ENCODE measurements around the gene PCNX2. TPM values are rescaled to one million over a fixed set of nuclear protein-coding genes. Genes with fewer than 3 reads are reported as not detected.

Gene PCNX2
- total and polyA plus RNA-seq, 2 of the 13 experiments (the other 11 are each of a cell fraction or from before 2014, with no cell fraction given) = 0.11 to 0.42 TPM

- TF ChIP-seq ZNF205 (CRISPR knock-in tag; IDR thresholded peaks at IDR 0.05) = no peak
- TF ChIP-seq ZNF577 (CRISPR knock-in tag; IDR thresholded peaks at IDR 0.05; ENCODE audit: borderline replicate concordance, low read depth) = no peak
- TF ChIP-seq, protein P1, sequence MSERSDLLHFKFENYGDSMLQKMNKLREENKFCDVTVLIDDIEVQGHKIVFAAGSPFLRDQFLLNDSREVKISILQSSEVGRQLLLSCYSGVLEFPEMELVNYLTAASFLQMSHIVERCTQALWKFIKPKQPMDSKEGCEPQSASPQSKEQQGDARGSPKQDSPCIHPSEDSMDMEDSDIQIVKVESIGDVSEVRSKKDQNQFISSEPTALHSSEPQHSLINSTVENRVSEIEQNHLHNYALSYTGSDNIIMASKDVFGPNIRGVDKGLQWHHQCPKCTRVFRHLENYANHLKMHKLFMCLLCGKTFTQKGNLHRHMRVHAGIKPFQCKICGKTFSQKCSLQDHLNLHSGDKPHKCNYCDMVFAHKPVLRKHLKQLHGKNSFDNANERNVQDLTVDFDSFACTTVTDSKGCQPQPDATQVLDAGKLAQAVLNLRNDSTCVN (CRISPR knock-in tag; IDR thresholded peaks at IDR 0.05; ENCODE audit: borderline replicate concordance) = no peak
- TF ChIP-seq MIER3 (CRISPR knock-in tag; IDR thresholded peaks at IDR 0.05; ENCODE audit: borderline replicate concordance) = no peak
Observed at GRCh38 chr1:232979558-232979957, 316.0 kb downstream of the PCNX2 start (continued).

DNA sequence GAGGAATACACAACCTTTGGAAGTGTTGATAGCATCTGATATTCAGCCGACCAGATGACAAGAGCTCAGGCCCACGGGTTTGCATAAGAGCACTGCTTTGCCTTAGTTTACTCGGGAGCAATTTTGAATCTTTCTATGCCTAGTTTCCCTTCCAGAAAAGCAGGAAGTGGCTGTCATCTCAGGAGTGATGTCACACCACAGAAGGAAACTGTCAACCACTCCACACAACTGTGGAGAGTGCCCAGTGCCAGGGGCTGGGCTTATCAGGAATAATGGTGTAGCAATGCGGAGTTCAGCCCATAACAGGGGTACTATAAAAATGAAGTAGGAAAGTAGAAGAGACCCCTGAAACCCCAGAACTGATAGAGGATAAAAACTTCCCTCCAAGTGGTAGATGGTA, 316.7 kb downstream of the PCNX2 start:
- H3K4me2 ChIP-seq (ENCODE audit: low read depth, low read length) = no peak overlapping the region
- intact Hi-C loops (cut with micrococcal nuclease; ENCODE audit: unreplicated experiment) (no loop called here), in situ Hi-C loops (cut with HindIII; ENCODE audit: extremely low pct_ligation_motif_present, low pct_unique_long_range_greater_than_20kb) (no loop called here)
- no peak overlapping the region for H3K4me3 ChIP-seq (replicated peaks in 1 of 3; ENCODE audit: insufficient read depth in 1 of 3, low read depth in 2 of 3, low read length in 3 of 3)
- ChIA-PET CTCF (ENCODE audit: low intra/inter-chr PET ratio, low total read pairs) (no interaction called here), POLR2A (no interaction called here)
- no peak overlapping the region for H3K9ac ChIP-seq (ENCODE audit: insufficient read depth, low read depth, low read length)
- H4K20me1 ChIP-seq (ENCODE audit: insufficient read depth, low read length) = no peaks in the 10 kb centered on the region
- H3K79me2 ChIP-seq (ENCODE audit: insufficient read depth, low read length) = no peaks in the 10 kb centered on the region
- H2AFZ ChIP-seq (ENCODE audit: low read length) = no peak overlapping the region
- DNase-seq (ENCODE audit: low spot score) = no peak
- H3K4me1 ChIP-seq (ENCODE audit: insufficient read depth, low read length) = no peaks in the 10 kb centered on the region
- H3K27me3 ChIP-seq (ENCODE audit: control insufficient read depth in 1 of 2, insufficient read depth in 2 of 2, low read length in 2 of 2) = no peaks in the 10 kb centered on the region
- no peak for FAIRE-seq
- H3K36me3 ChIP-seq (replicated peaks in 1 of 2; ENCODE audit: control insufficient read depth in 1 of 2, insufficient read depth in 2 of 2, low read length in 2 of 2) = peaks cover 8 to 28% of the 10 kb centered on the region in 2 experiments; a peak in 3 of 5 replicates
- WGBS (ENCODE audit: low lambda C conversion rate) = 68% methylated on average over 4 of the region's 4 CpGs
- 0 out of 2 replicates have a peak, but pooled peaks cover 2% of the 10 kb centered on the region for H3K9me3 ChIP-seq (ENCODE audit: low read length)
- no peak overlapping the region for H3K27ac ChIP-seq (ENCODE audit: extremely low read length, insufficient read depth, low read length)
- no TSS peak for BruUV-seq (replicated peaks)
- ATAC-seq = no peak
- TF ChIP-seq, protein P2, sequence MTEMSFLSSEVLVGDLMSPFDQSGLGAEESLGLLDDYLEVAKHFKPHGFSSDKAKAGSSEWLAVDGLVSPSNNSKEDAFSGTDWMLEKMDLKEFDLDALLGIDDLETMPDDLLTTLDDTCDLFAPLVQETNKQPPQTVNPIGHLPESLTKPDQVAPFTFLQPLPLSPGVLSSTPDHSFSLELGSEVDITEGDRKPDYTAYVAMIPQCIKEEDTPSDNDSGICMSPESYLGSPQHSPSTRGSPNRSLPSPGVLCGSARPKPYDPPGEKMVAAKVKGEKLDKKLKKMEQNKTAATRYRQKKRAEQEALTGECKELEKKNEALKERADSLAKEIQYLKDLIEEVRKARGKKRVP (CRISPR knock-in tag; IDR thresholded peaks at IDR 0.05) = no peak
- no peak for TF ChIP-seq JARID2 (CRISPR knock-in tag; IDR thresholded peaks at IDR 0.05; ENCODE audit: insufficient replicate concordance)
- no peak for TF ChIP-seq PCBP2 (optimal IDR thresholded peaks at IDR 0.05; ENCODE audit: low read depth, low read length, poor library complexity, severe bottlenecking)
- no peak for TF ChIP-seq MED1 (CRISPR knock-in tag; IDR thresholded peaks at IDR 0.05)
- no peak for TF ChIP-seq CENPT (CRISPR knock-in tag; IDR thresholded peaks at IDR 0.05; ENCODE audit: low read depth)
- TF ChIP-seq, protein P3, sequence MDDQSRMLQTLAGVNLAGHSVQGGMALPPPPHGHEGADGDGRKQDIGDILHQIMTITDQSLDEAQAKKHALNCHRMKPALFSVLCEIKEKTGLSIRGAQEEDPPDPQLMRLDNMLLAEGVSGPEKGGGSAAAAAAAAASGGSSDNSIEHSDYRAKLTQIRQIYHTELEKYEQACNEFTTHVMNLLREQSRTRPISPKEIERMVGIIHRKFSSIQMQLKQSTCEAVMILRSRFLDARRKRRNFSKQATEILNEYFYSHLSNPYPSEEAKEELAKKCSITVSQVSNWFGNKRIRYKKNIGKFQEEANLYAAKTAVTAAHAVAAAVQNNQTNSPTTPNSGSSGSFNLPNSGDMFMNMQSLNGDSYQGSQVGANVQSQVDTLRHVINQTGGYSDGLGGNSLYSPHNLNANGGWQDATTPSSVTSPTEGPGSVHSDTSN (CRISPR knock-in tag; IDR thresholded peaks at IDR 0.05; ENCODE audit: borderline replicate concordance) = no peak
- TF ChIP-seq, protein P4, sequence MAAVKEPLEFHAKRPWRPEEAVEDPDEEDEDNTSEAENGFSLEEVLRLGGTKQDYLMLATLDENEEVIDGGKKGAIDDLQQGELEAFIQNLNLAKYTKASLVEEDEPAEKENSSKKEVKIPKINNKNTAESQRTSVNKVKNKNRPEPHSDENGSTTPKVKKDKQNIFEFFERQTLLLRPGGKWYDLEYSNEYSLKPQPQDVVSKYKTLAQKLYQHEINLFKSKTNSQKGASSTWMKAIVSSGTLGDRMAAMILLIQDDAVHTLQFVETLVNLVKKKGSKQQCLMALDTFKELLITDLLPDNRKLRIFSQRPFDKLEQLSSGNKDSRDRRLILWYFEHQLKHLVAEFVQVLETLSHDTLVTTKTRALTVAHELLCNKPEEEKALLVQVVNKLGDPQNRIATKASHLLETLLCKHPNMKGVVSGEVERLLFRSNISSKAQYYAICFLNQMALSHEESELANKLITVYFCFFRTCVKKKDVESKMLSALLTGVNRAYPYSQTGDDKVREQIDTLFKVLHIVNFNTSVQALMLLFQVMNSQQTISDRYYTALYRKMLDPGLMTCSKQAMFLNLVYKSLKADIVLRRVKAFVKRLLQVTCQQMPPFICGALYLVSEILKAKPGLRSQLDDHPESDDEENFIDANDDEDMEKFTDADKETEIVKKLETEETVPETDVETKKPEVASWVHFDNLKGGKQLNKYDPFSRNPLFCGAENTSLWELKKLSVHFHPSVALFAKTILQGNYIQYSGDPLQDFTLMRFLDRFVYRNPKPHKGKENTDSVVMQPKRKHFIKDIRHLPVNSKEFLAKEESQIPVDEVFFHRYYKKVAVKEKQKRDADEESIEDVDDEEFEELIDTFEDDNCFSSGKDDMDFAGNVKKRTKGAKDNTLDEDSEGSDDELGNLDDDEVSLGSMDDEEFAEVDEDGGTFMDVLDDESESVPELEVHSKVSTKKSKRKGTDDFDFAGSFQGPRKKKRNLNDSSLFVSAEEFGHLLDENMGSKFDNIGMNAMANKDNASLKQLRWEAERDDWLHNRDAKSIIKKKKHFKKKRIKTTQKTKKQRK (IDR thresholded peaks at IDR 0.05; ENCODE audit: low read length) = no peak
- no peak for TF ChIP-seq ZBTB8A (CRISPR knock-in tag; IDR thresholded peaks at IDR 0.05; ENCODE audit: borderline replicate concordance, low read depth)
- TF ChIP-seq POLR2AphosphoS5 (IDR thresholded peaks at IDR 0.05; ENCODE audit: low read depth, low read length) = no peak
- no peak for TF ChIP-seq SNAI1 (CRISPR knock-in tag; IDR thresholded peaks at IDR 0.05; ENCODE audit: borderline replicate concordance)
- no peak for TF ChIP-seq ZNF558 (CRISPR knock-in tag; IDR thresholded peaks at IDR 0.05; ENCODE audit: borderline replicate concordance)
- no peak for TF ChIP-seq ZNF616 (CRISPR knock-in tag; IDR thresholded peaks at IDR 0.05; ENCODE audit: low read depth)
